GM21447 (cell line): ENCODE data around the gene STK33.

Experiments
- ATAC-seq: cut with Tn5 transposase; IDR thresholded peaks from one replicate; pipeline ENCODE4 v1.9.1; 2021; ENCODE audit not compliant: unreplicated experiment

Gene STK33

DNA sequence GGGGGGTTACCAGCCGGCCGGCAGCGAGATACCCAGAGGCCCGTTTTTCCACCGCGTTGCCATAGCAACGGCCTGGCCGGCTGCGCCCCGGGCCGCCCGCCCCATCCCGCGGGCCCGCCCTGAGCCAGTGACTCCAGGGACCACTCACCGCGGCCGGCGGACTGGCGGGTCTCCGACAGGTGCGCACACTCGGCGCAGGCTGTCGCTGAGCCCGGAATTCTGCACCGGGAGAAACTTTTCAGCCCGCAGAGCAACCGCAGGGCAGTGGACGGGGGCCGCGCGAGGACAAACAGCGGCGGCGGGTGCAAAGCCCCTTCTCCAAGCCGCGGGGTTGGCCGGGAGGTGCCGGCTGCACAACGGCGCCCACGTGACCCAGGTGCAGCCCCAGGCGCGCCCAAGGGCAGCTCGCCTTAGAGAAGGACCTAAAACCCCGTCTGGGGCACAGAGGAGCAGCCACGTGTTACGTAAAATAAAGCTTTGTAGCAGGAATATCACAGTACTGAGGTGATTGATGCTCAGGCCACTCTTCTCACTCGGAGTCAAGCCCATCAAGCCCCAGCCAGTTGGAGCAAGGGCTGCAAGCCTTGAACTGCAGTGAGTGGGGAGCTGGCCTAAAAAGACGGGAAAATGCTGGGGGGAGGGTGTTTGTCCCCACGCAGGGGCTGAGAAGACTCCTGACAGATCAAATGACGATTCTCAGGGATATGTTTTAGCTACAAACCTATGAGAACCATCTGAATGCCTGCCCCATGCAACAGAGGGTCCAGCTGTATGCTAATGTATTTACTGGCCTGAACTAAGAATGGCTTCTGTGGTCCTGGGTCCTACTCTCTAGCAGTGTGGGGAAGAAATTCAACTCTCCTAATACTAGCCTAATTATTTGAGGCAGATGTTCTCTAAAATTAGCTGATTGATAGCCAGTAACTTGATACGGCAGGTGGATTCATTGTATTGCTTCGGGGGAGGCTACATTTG is at the start of gene STK33:
TSS of gene STK33 (minus strand) at position 294 of the 975 bp plus-strand sequence. CDS start 119,323 bp downstream, outside the sequence.
- peak; percentile 96 for ATAC-seq

DNA sequence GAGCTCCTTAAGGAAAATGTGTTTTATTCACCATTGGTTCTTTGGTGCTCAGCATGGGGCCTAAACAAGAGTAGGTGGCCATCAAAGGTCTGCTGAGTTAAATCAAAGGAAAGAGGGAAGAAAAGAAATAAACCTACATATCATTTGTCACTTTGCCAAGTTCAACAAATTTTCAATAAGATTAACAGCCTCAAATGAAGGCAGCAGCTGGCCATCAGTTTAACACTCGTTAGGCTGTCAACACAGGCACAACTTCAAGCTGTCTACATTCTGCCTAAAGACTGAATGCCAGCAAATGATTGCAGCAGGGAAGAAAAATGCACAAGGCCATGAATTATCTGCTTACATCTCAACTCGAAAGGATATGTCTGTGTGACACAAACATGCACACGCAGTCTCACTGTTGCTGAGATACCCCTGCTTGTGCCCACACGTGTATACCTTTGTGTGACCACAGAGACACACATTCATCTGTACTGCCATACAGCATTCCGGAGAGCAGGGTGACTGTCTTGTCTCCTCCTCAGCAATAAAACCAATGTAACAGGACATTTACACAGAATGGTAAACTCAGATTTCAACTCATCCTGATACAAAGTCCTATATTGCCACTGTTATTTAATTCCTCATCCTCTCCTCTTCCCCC is 48.3 kb upstream of the STK33 start:
- no peak for ATAC-seq

DNA sequence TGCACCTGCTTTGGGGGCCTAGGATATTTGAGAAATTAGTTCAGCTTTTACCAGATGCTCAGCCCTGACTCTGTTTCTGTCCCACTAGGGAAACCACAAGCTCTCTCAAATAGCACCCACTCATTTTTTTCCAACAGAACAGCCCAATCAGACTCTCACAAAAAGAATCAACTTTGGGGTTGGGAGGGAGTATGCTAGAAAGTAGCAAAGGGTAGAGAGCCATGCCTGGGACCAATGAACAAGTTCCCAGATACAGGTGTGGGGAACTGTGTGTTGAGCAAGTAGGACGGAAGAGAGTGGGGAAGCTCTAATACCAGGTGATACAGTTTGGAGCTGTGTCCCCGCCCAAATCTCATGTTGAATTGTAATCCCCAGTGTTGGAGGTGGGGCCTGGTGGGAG is 47.3 kb upstream of the STK33 start:
- ATAC-seq: no peak

DNA sequence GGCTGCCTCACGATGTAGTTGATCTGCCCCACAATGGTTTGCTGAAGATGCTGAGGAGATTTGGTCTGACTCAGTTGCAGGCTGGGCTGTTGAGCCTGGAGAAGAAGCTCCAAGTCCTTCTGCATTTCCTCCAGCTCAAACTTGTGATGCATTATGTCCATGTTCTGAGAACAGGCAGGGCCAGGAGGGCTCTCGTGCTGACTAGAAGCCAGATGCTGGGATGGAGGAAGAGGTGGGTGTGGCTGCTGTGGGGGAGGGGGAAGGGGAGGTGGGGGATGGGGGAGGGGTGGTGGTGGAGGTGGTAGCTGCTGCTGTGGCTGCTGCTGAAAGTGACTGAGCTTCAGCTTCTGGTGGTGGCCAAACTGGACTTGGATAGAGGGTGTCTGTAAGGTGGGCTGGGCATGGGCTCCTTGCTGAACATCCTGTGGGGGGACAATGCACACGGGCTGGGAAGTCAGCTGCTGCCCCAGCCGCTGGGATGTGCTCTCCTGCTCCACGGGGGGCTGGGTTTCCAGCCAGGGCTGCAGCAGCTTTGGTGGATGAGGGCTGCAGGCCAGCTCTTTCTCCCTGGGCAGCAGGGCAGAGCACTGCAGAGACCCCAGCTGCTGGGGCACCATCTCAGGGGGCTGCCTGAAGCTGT is 46.4 kb upstream of the STK33 start:
- no peak for ATAC-seq

DNA sequence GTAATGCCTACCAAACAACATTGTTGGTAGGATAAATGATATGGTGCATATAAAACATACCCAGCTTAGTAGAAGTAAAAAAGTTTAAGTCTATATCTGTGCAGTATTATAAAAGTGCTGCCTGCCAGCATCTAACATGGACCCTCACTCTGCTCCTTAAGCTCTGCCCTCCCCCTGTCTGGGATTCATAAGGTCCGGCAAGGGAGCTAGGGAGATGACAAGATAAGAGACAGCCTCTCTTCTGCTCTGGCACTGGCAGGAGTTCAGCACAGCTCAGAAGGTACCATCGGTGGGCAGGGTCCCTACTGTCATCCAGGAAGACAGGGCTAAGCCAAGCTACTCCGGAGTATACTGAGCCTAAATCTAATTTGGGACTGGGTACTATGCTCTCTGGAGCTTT is 45.6 kb upstream of the STK33 start:
- no peak for ATAC-seq

DNA sequence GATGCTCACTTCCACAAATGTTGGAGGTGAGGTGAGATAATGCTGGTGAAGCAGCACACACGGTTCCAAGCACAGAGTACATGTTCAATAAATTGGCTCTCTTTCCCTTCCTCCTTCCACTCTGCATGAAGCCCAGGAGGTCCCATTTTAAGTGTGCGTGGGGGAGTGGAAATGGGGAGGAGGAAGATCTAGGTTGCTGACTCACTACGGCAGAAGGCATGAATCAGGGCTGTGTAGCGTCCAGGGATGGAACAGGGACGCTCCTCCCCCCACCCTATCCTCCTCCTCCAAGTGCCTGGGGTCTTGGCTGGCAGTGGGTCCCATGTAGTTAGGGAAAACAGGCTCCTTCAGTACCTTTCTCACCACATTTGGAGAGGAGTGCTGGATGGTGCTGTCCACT is 44.3 kb upstream of the STK33 start:
- ATAC-seq: no peak

DNA sequence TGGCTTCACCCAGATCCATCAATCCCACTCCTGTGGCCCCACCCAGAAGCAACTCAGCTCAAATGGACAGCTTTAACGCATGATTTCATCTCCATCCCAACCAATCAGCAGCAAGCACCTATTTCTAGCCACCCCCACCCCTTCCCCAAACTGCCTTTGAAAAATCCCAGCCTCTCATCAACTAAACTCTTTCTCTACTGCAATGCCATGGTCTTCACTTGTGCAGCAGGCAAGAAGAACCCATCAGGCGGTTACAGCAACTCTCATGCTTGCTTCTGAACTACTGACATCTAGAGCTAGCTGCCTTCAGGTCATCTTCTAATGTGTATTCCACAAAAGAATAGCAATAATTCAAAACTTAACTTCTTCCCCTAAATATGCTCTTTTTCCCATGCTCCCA is 42.1 kb upstream of the STK33 start:
- no peak for ATAC-seq

DNA sequence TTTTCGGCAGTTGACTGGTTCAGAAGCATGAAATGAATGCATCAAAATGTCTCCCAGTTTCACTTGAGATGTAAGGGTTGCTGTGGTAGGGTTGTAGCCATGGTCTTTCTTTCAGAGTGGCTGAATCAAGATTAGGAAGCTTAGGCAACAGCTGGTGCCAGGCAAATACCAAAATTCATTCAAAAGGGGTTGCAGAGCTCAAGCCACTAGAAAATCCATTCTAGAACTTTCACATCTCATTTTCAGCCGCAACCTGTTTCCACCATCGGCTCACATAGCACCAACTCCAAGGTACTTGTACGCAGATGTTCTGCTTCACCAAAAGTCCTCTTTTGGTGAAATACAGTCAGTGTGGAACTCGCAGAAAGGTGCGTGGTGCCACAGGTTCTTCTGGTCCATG is 40.5 kb upstream of the STK33 start:
- ATAC-seq: no peak

DNA sequence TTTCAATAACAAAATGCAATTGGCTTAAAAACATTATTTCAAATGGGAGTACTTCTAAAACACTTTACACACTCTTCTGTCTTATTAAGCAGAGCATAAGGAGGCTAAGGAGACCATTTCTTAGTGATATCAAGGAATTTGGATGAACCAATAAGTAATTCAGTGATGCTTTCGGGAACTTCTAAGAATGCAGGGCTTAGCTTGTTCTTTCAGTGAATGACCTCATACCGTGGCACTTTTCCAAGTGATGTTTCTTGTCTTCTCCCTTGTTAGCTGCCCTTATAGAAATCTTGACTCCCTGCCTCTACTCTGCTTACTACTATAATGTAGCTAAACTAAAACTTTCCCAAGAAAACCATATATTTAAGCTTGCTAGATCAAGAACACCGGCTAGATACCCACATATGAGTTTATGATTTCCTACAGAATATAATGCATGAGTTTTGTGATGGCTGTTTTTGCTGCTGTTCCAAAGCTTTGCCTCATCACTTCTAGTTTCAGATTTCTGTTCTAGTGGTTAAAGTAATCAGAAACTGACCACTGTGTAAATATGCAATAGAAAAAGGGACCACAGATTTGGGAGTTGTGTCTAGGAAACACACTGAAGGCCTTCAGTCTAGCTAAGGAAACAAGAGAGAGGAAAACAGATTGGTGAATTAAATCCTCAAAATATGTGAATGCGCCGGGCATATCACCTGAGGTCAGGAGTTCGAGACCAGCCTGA is 37.5 kb upstream of the STK33 start:
- ATAC-seq: no peak

DNA sequence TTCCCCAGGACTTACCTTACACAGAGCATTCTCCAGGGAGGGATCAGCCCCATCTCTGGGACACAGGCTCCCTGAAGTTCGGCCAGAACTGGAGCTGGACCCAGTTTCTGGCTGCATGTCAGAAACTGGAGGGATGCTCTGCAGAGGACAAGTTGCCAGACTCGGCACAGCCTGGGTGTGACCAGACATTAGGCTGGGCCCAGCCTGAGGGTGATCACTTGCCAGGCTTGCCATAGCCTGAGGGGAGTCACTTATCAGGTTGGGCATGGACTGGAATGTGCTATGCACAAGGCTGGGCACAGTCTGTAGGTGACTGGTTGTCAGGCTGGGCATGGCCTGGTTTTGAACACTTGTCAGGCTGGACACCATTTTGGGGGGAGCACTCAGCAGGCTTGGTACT is 30.7 kb upstream of the STK33 start:
- no peak for ATAC-seq

DNA sequence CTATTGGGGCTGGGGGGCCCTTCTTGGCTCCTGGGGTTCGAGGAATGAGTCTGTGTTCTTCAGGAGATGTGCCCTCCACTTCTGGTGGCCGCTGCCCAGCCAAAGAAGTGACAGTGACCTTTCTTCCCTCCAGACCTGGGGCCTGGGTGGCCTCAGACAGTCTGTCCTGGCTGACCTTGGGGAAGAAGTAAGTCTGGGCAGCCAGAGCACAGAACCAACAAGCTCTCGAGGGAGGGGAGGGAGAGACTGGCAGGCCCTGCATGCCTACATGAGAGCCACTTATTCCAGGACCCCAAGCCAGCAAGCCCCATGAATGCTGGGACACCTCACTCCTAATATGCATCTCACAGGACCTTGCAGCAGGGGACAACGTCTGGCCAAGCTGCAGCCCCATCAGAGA is 27.1 kb upstream of the STK33 start:
- ATAC-seq: no peak

DNA sequence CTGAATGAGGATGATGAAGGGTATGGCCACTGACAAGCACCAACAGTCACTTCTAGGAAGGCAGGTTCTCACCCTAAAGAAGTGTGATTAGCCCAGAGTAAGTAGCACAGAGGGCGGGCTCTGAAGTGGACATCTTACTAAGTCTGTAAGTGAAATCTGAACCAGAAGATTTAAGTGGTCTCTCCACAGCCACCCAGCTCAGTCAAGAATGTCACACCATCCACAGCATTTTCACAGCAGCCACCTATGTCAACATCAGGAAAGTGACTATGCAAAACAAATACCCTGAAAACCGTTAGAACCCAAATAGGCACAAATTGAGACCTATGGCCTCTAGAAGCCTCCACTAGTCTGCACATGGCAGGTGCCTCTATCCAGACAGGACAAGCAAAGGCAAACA is 23.0 kb upstream of the STK33 start:
- ATAC-seq: no peak

DNA sequence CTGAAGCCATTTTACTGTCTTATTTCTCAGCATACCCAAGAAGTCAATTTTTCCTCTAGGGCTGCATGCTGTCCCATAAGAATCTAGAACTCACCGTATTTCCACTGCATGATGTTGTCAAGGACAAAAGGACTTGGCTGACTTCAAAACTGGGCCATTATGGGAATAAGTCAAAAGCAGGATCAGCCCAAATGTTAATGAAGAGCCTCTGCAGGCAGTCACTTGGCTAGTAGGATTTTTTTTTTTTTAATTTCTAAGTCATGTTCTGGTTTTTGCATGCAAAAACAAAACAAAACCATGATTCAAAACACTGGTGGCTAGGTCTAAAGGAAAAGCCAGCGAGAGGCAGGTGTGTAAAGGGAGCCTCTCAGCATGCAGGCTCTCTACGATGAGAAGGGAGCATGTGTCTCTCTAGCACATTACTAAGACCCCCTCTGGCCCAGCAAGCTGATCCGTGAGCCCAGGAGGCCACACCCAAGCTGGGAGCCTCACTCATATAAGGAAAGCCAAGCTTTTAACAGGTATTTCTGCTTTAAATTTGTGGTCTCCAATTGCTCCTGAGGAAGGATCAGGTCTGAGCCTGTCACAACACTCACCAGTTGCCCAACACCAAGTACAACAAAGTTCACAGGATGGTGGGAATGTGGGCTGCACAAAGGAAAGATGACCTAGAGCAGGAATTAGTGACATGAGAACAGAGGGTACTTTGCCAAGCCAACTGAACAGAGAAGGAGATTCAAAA is 21.4 kb upstream of the STK33 start:
- no peak for ATAC-seq

DNA sequence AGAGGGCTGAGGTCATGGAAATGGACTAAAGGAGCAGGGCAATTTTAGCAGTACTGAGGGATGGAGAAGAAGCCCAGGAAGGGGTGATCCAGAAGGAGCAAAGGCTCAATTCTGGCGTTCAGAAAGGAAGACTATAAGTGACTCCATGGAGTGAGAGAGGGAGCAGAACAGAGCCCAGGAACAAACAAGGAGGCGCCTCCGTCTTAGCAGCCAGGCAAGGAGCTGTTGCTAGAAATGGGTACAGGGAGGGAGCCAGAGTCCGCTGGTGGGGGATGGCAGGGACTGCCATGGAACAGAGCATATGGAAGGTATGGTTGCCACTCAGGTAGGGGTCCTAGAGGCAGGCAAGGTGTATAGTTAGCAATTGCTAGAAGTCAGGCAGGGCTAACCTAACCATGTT is 20.5 kb upstream of the STK33 start:
- ATAC-seq: no peak

DNA sequence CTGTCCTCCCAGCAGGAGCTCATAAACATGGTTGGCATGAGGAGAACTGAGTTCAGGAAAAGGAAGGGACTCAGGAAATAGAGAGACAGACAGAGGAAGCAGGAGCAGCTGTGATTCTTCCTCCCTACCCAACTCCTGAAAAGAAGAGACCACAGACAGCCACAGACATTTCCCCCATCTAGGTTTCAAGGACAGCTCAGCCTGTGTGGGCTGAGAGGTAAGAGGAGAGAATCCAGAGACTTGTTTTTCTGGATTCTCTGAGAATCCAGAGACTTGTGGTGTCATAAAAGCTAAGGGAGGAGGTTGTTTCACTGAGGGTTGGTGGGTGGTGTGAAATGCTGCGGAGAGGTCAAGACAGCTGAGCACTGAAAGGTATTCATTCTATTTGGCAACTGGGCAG is 19.0 kb upstream of the STK33 start:
- ATAC-seq: no peak

DNA sequence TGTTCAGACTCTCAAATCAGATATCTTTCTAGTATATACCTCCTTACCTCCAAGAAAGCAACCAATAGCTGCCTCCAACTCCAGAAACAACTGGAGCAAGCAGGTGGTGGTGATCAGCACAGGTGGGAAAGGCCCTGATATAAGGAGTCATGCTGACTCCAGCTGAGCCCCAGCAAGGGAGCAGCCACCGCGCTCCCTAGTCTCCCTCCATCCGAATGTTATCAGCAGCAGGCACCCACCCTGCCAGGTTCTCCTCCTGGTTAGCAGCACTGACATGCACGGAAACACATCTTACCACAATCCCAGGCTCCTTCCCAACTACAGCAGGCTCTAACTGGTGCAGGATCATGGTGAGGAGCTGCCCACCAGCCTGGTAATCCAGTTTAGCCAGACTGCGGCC is 18.5 kb upstream of the STK33 start:
- no peak for ATAC-seq

DNA sequence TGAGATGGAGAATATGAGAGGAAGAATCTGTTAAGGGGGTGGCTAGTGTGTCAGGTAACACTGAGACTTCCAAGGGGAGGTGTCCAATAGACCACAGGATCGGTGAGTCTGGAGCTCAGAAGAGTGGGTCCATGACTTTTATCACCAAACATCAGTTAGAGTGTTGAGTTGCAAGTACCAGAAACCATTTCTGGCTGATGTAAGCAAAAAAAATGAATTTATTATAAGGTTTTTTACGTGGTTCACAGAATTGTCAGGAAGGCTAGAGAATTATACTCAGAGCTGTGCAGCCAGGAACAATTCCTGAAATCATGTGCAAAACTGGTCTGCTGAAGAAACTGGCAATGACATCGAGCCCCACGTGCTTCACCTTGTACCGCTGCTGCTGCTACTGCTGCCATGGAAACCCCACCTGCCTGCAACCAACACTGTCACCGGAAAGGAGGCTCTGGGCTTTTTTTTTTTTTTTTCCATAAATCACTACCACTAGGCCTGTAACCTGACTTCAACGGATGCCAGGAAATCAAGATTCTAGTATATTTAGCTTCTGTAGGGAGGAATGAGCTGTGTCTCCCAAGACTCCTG is 16.6 kb upstream of the STK33 start:
- ATAC-seq: no peak

DNA sequence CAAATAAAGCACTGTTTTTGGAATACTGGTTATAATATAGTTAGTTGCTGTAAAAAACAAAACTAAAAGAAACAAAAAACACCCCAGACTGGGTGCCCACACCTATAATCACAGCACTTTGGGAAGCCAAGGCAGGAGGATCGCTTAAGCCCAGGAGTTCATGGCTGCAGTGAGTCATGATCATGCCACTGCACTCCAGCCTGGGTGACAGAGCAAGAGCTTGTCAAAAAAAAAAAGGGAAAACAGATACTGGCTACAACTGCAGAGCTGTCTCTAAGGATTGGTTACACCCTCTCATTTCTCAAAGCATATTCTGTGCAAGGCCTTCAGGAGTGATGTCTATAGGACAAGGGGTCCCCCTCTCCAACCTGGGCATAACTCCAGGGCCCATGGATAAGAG is 14.6 kb upstream of the STK33 start:
- ATAC-seq: no peak

DNA sequence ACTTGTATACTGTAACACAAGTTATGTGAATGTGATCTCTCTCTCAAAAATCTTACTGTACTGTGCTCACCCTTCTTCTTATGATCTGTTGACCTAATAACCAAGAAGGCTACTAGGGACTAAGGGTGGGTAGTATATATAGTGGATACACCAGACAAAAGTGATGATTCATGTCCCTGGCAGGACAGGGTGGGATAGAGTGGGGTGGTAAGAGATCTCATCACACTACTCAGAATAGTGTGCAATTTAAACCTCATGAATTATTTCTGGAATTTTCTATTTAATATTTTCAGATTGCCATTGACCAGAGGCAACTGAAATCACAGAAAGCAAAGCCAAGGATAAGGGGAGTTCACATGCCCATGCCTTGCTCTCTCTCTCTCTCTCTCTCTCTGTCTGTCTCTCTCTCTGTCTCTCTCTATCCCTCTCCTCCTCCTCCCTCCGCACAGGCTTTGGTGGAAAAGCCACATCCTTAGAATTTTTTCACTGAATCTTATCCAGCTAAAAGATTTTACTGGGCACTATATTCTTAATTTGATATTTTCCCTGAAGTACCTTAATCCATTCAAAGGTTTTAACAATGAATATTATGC is 12.0 kb upstream of the STK33 start:
- ATAC-seq: no peak
